Peyer's patch (tissue), 4 donors: ENCODE measurements around the gene HELZ. TPM values are rescaled to one million over a fixed set of nuclear protein-coding genes. Genes with fewer than 3 reads are reported as not detected.

ENCODE experiments used
- DNase-seq, 3 donors: peaks; one replicate each; pipeline ENCODE4 v3.0.0-alpha.2; 2017 to 2019
- H3K27ac ChIP-seq, 4 donors: fragments of 200-600 bp; sonication (generic); one replicate each; pipeline ENCODE4 v1.5.1; 2016 to 2019
- H3K27me3 ChIP-seq, 2 donors: fragments of 200-600 bp; sonication (generic); one replicate each; pipeline ENCODE4 v1.5.1; 2019
- H3K36me3 ChIP-seq, 3 donors: fragments of 200-600 bp; sonication (generic); one replicate each; pipeline ENCODE4 v1.5.1; 2016 to 2019
- H3K4me1 ChIP-seq, 4 donors: fragments of 200-600 bp; sonication (generic); one replicate each; pipeline ENCODE4 v1.5.1; 2016 to 2019
- H3K4me3 ChIP-seq, 4 donors: fragments of 200-600 bp; sonication (generic); 1 replicate in 3 of 4; 2 replicates in 1 of 4; pipeline ENCODE4 v1.5.1; 2016 to 2019; ENCODE audit warnings: mild to moderate bottlenecking in 1 of 4
- H3K9me3 ChIP-seq, 4 donors: fragments of 200-600 bp; sonication (generic); one replicate each; pipeline ENCODE4 v1.5.1; 2016 to 2019; ENCODE audit warnings: mild to moderate bottlenecking in 1 of 4
- CTCF ChIP-seq, 6 experiments: fragments of 450-650 bp in 4 of 6; fragments of 200-600 bp in 2 of 6; sonication (generic) in 1 of 6; IDR thresholded peaks; one replicate each; pipeline ENCODE4 v1.5.1; 2017 to 2019; ENCODE audit warnings: antibody characterized with exemption in 6 of 6, mild to moderate bottlenecking in 3 of 6, moderate library complexity in 1 of 6
- POLR2A ChIP-seq, 2 donors: fragments of 450-650 bp; IDR thresholded peaks; one replicate each; pipeline ENCODE4 v1.5.1; 2017; ENCODE audit warnings: antibody characterized with exemption in 2 of 2, mild to moderate bottlenecking in 2 of 2, moderate library complexity in 2 of 2
- total RNA-seq, 4 donors: library from RNA; depleted of rRNA; stranded (reverse); fragments of >200 nt; gene quantifications; one replicate each; pipeline ENCODE4 v1.1.0, GENCODE V29; 2016

The HELZ gene
- total RNA-seq, 4 donors from 2014 or later: 37.1 to 124 (median 58.8) TPM

GRCh38 chr17:67078292-67078691, 166.7 kb downstream of the HELZ start:
- H3K4me3 ChIP-seq: no peak overlapping the region
- no peaks in the 10 kb centered on the region for H3K4me1 ChIP-seq
- H3K36me3 ChIP-seq: peaks cover 0 to 8% (median 0%) of the 10 kb centered on the region in 3 donors
- H3K9me3 ChIP-seq: no peaks in the 10 kb centered on the region
- TF ChIP-seq POLR2A (IDR thresholded peaks at IDR 0.05) (no peak), CTCF (IDR thresholded peaks at IDR 0.05) (no peak)
- DNase-seq: no peak
- H3K27me3 ChIP-seq: no peaks in the 10 kb centered on the region
- no peak overlapping the region for H3K27ac ChIP-seq

GRCh38 chr17:67076290-67076689, 168.7 kb downstream of the HELZ start:
- no peak overlapping the region for H3K27ac ChIP-seq
- peaks cover 0 to 16% (median 0%) of the 10 kb centered on the region in 3 donors for H3K36me3 ChIP-seq
- H3K27me3 ChIP-seq: no peaks in the 10 kb centered on the region
- no peak overlapping the region for H3K4me3 ChIP-seq
- TF ChIP-seq CTCF (IDR thresholded peaks at IDR 0.05): no peak
- TF ChIP-seq POLR2A (IDR thresholded peaks at IDR 0.05): no peak
- no peaks in the 10 kb centered on the region for H3K9me3 ChIP-seq
- no peak for DNase-seq
- no peaks in the 10 kb centered on the region for H3K4me1 ChIP-seq

GRCh38 chr17:67074781-67075180, 170.2 kb downstream of the HELZ start:
- H3K27ac ChIP-seq: no peak overlapping the region
- H3K27me3 ChIP-seq: no peaks in the 10 kb centered on the region
- H3K36me3 ChIP-seq: peaks cover 0 to 16% (median 0%) of the 10 kb centered on the region in 3 donors
- H3K9me3 ChIP-seq: no peaks in the 10 kb centered on the region
- no peak overlapping the region for H3K4me3 ChIP-seq
- no peak for DNase-seq
- TF ChIP-seq POLR2A (IDR thresholded peaks at IDR 0.05) (no peak), CTCF (IDR thresholded peaks at IDR 0.05) (no peak)
- H3K4me1 ChIP-seq: no peaks in the 10 kb centered on the region

- Histone ChIP-seq H3K36me3 (peaks cover 0 to 8% (median 0%) of the 10 kb centered on the region in 3 donors), H3K4me3 (no peak overlapping the region), H3K27ac (no peak overlapping the region), H3K9me3 (no peaks in the 10 kb centered on the region), H3K4me1 (no peaks in the 10 kb centered on the region), H3K27me3 (no peaks in the 10 kb centered on the region)
- no peak for DNase-seq
- TF ChIP-seq CTCF (IDR thresholded peaks at IDR 0.05) (no peak), POLR2A (IDR thresholded peaks at IDR 0.05) (no peak)
These were observed 172.1 kb downstream of the HELZ start for GRCh38 chr17:67072885-67073284.

GRCh38 chr17:67071595-67071994, 173.4 kb downstream of the HELZ start:
- Histone ChIP-seq H3K27ac (no peak overlapping the region), H3K27me3 (no peaks in the 10 kb centered on the region), H3K4me1 (no peaks in the 10 kb centered on the region), H3K36me3 (peaks cover 0 to 7% (median 0%) of the 10 kb centered on the region in 3 donors), H3K9me3 (no peaks in the 10 kb centered on the region), H3K4me3 (no peak overlapping the region)
- TF ChIP-seq CTCF (IDR thresholded peaks at IDR 0.05) (no peak), POLR2A (IDR thresholded peaks at IDR 0.05) (no peak)
- no peak for DNase-seq

GRCh38 chr17:67069603-67070136, 175.3 kb downstream of the HELZ start:
- TF ChIP-seq CTCF (IDR thresholded peaks at IDR 0.05): no peak
- no peak for TF ChIP-seq POLR2A (IDR thresholded peaks at IDR 0.05)
- no peaks in the 10 kb centered on the region for H3K4me1 ChIP-seq

More at GRCh38 chr17:67069603-67070136, 175.3 kb downstream of the HELZ start:
- no peak overlapping the region for H3K4me3 ChIP-seq
- DNase-seq: no peak
- H3K27me3 ChIP-seq: no peaks in the 10 kb centered on the region
- H3K27ac ChIP-seq: no peak overlapping the region
- H3K9me3 ChIP-seq: no peaks in the 10 kb centered on the region
- peaks cover 0 to 7% (median 0%) of the 10 kb centered on the region in 3 donors for H3K36me3 ChIP-seq
